ENCODE results near the gene GREB1L. TPM values are rescaled to one million over a fixed set of nuclear protein-coding genes. Genes with fewer than 3 reads are reported as not detected.

GREB1L gene
- total and polyA plus RNA-seq, 9 of the 15 experiments (the other 6 are each of a cell fraction or from before 2014, with no cell fraction given) = 0.03 TPM; not detected in 8

DNA sequence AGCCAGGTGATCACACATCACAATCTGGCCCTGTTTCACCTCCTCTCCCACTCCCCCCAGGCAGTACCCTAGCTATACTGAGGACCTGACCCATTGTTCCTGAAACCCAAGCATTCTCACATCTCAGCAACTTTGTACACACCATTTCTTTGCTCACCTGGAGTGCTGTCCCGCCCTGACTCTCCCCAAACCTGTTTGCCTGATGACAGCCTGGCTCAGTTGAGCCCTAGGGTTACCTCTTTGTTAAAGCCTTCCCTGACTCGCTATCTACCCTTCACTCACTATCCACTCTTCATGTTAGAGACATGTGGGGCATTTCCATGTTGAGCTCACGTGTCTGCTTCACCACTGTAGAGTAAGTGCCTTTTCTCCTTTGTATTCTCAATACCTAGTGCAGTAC lies 49.1 kb downstream of the GREB1L start (continued):
- TF ChIP-seq, protein P1, sequence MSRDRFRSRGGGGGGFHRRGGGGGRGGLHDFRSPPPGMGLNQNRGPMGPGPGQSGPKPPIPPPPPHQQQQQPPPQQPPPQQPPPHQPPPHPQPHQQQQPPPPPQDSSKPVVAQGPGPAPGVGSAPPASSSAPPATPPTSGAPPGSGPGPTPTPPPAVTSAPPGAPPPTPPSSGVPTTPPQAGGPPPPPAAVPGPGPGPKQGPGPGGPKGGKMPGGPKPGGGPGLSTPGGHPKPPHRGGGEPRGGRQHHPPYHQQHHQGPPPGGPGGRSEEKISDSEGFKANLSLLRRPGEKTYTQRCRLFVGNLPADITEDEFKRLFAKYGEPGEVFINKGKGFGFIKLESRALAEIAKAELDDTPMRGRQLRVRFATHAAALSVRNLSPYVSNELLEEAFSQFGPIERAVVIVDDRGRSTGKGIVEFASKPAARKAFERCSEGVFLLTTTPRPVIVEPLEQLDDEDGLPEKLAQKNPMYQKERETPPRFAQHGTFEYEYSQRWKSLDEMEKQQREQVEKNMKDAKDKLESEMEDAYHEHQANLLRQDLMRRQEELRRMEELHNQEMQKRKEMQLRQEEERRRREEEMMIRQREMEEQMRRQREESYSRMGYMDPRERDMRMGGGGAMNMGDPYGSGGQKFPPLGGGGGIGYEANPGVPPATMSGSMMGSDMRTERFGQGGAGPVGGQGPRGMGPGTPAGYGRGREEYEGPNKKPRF (IDR thresholded peaks at IDR 0.05; ENCODE audit: low read depth, low read length) = no peak
- no peak for TF ChIP-seq ZNF263 (CRISPR knock-in tag; IDR thresholded peaks at IDR 0.05; ENCODE audit: borderline replicate concordance)
- no peak for TF ChIP-seq JUN (IDR thresholded peaks at IDR 0.05; ENCODE audit: borderline replicate concordance, low read depth, low read length)
- no peak for TF ChIP-seq JUN (CRISPR knock-in tag; IDR thresholded peaks at IDR 0.05; ENCODE audit: borderline replicate concordance)
- no peak for TF ChIP-seq ESRRB (CRISPR knock-in tag; IDR thresholded peaks at IDR 0.05; ENCODE audit: borderline replicate concordance)
- TF ChIP-seq HDAC1 (IDR thresholded peaks at IDR 0.05) = no peak
- TF ChIP-seq ETS2 (tag; IDR thresholded peaks at IDR 0.05; ENCODE audit: borderline replicate concordance, poor library complexity, severe bottlenecking) = no peak
- TF ChIP-seq, protein P2, sequence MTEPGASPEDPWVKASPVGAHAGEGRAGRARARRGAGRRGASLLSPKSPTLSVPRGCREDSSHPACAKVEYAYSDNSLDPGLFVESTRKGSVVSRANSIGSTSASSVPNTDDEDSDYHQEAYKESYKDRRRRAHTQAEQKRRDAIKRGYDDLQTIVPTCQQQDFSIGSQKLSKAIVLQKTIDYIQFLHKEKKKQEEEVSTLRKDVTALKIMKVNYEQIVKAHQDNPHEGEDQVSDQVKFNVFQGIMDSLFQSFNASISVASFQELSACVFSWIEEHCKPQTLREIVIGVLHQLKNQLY (CRISPR knock-in tag; conservative IDR thresholded peaks at IDR 0.05) = no peak
- TF ChIP-seq, protein P3, sequence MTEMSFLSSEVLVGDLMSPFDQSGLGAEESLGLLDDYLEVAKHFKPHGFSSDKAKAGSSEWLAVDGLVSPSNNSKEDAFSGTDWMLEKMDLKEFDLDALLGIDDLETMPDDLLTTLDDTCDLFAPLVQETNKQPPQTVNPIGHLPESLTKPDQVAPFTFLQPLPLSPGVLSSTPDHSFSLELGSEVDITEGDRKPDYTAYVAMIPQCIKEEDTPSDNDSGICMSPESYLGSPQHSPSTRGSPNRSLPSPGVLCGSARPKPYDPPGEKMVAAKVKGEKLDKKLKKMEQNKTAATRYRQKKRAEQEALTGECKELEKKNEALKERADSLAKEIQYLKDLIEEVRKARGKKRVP (CRISPR knock-in tag; IDR thresholded peaks at IDR 0.05) = no peak
- no peak for TF ChIP-seq SMARCB1 (IDR thresholded peaks at IDR 0.05; ENCODE audit: insufficient read length, low read depth)
- no peak for TF ChIP-seq MAFF (IDR thresholded peaks at IDR 0.05; ENCODE audit: low read length)
